ENCODE results near the gene B4GALNT4. TPM values are rescaled to one million over a fixed set of nuclear protein-coding genes. Genes with fewer than 3 reads are reported as not detected.

Gene B4GALNT4
- total and polyA plus RNA-seq, 2 of the 8 experiments (the other 6 are each of a cell fraction or from before 2014, with no cell fraction given) = 40.9 to 76.3 TPM

- TF ChIP-seq CBX8 (IDR thresholded peaks at IDR 0.05; ENCODE audit: borderline replicate concordance, low read depth, low read length) (no peak), ATF3 (IDR thresholded peaks at IDR 0.05; ENCODE audit: insufficient read depth, low read depth, low read length) (no peak), RNF2 (IDR thresholded peaks at IDR 0.05; ENCODE audit: borderline replicate concordance, low read depth, low read length, missing control alignments, poor library complexity, severe bottlenecking) (no peak)
These were observed 59.0 kb downstream of the B4GALNT4 start (continued) for GRCh38 chr11:428295-428694.

Data from H1 (cell line).